Fibroblast of lung (primary cell): Measurements from ENCODE around the gene DISP2. TPM values are rescaled to one million over a fixed set of nuclear protein-coding genes. Genes with fewer than 3 reads are reported as not detected.

Source experiments
- DNase-seq, 2 donors: peaks; one replicate each; pipeline versions ENCODE4 v3.0.0 to v3.0.0-alpha.2; 2010; ENCODE audit warnings: low read depth in 2 of 2
- H2AFZ ChIP-seq: 2 replicates; pipeline ENCODE4 v1.5.1; 2012; ENCODE audit warnings: low read length, control low read depth, inconsistent platforms
- H3K27ac ChIP-seq: 2 replicates; pipeline ENCODE4 v1.5.1; 2011; ENCODE audit warnings: low read length, control low read depth; ENCODE audit not compliant: insufficient read depth
- H3K27me3 ChIP-seq: 2 replicates; pipeline ENCODE4 v1.5.1; 2011; ENCODE audit warnings: mild to moderate bottlenecking, low read length; ENCODE audit not compliant: control insufficient read depth, insufficient read depth
- H3K36me3 ChIP-seq: 2 replicates; pipeline ENCODE4 v1.5.1; 2011; ENCODE audit warnings: low read length; ENCODE audit not compliant: control insufficient read depth, insufficient read depth
- H3K4me1 ChIP-seq: 2 replicates; pipeline ENCODE4 v1.5.1; 2011; ENCODE audit warnings: low read length; ENCODE audit not compliant: control insufficient read depth, insufficient read depth; ENCODE audit errors: extremely low read depth
- H3K4me2 ChIP-seq: 2 replicates; pipeline ENCODE4 v1.5.1; 2011; ENCODE audit warnings: low read length, control low read depth; ENCODE audit not compliant: insufficient read depth; ENCODE audit errors: extremely low read depth
- H3K4me3 ChIP-seq, 4 experiments: fragments of 200-600 bp in 1 of 4; sonication (generic) in 1 of 4; replicated peaks in 1 of 4; 2 replicates each; pipeline ENCODE4 v1.5.1; 2011 to 2016; ENCODE audit warnings: low read length in 4 of 4, low read depth in 3 of 4, mild to moderate bottlenecking in 3 of 4, control low read depth in 2 of 4, inconsistent platforms in 1 of 4, mixed read lengths in 1 of 4; ENCODE audit not compliant: insufficient read depth in 1 of 4; ENCODE audit errors: control extremely low read depth in 1 of 4
- H3K79me2 ChIP-seq: 2 replicates; pipeline ENCODE4 v1.5.1; 2012; ENCODE audit warnings: mild to moderate bottlenecking, low read length, inconsistent platforms; ENCODE audit not compliant: control insufficient read depth, insufficient read depth
- H3K9ac ChIP-seq: 2 replicates; pipeline ENCODE4 v1.5.1; 2011; ENCODE audit warnings: mild to moderate bottlenecking, low read length, control low read depth; ENCODE audit not compliant: insufficient read depth
- H3K9me3 ChIP-seq: 2 replicates; pipeline ENCODE4 v1.5.1; 2012; ENCODE audit warnings: low read depth, low read length; ENCODE audit not compliant: control insufficient read depth, insufficient read depth
- H4K20me1 ChIP-seq: 2 replicates; pipeline ENCODE4 v1.5.1; 2011; ENCODE audit warnings: low read length; ENCODE audit not compliant: control insufficient read depth, insufficient read depth; ENCODE audit errors: extremely low read depth
- CTCF ChIP-seq, 2 donors: IDR thresholded peaks in 1 of 2; conservative IDR thresholded peaks in 1 of 2; 1 replicate in 1 of 2; 2 replicates in 1 of 2; pipeline ENCODE4 v1.5.1; 2011 to 2012; ENCODE audit warnings: low read length in 2 of 2, control low read depth in 1 of 2, inconsistent platforms in 1 of 2, low read depth in 1 of 2, mild to moderate bottlenecking in 1 of 2
- EZH2 ChIP-seq: IDR thresholded peaks from 2 replicates; pipeline ENCODE4 v1.5.1; 2012; ENCODE audit warnings: low read length, control low read depth, mild to moderate bottlenecking; ENCODE audit errors: missing control alignments
- polyA plus RNA-seq, 2 donors: library from polyadenylated mRNA; depleted of rRNA in 1 of 2; stranded (reverse) in 1 of 2; unstranded in 1 of 2; fragments of >200 nt; gene quantifications; 2 replicates each; pipeline ENCODE4 v1.2.1, GENCODE V29; 2011 to 2012; ENCODE audit warnings: missing spikeins in 1 of 2
- total RNA-seq: library from RNA; depleted of rRNA; stranded (reverse); fragments of >200 nt; gene quantifications from 2 replicates; pipeline ENCODE4 v1.2.1, GENCODE V29; 2014

DISP2 gene
- total and polyA plus RNA-seq, 2 donors (not counting 1 experiment from before 2014, with no cell fraction given) = under 0.01 to 0.11 TPM

- peaks cover 19% of the 10 kb centered on the region for H3K27me3 ChIP-seq
- H3K9me3 ChIP-seq = no peaks in the 10 kb centered on the region
- no peaks in the 10 kb centered on the region for H4K20me1 ChIP-seq
- no peaks in the 10 kb centered on the region for H3K79me2 ChIP-seq
- TF ChIP-seq EZH2 (no peak), CTCF (conservative IDR thresholded peaks at IDR 0.05 in 1 of 2, IDR thresholded peaks at IDR 0.05 in 1 of 2; ENCODE audit: low read depth in 1 of 2, low read length in 2 of 2) (no peak)
- no peak overlapping the region for H2AFZ ChIP-seq
- no peaks in the 10 kb centered on the region for H3K36me3 ChIP-seq
- H3K9ac ChIP-seq = no peak overlapping the region
- no peak for DNase-seq
- no peak overlapping the region for H3K4me2 ChIP-seq
- H3K4me3 ChIP-seq = no peak overlapping the region
- no peak overlapping the region for H3K27ac ChIP-seq
- H3K4me1 ChIP-seq = no peaks in the 10 kb centered on the region
These were observed 5.6 kb upstream of the DISP2 start for GRCh38 chr15:40352281-40352901.

GRCh38 chr15:40353697-40354096, 4.3 kb upstream of the DISP2 start:
- Histone ChIP-seq H3K4me3 (no peak overlapping the region), H3K36me3 (no peaks in the 10 kb centered on the region), H2AFZ (no peak overlapping the region), H4K20me1 (no peaks in the 10 kb centered on the region), H3K27ac (no peak overlapping the region), H3K9me3 (no peaks in the 10 kb centered on the region), H3K9ac (no peak overlapping the region), H3K79me2 (no peaks in the 10 kb centered on the region), H3K4me2 (no peak overlapping the region), H3K4me1 (peaks cover 3% of the 10 kb centered on the region), H3K27me3 (peaks cover 20% of the 10 kb centered on the region)
- DNase-seq = no peak
- no peak for TF ChIP-seq EZH2
- TF ChIP-seq CTCF (conservative IDR thresholded peaks at IDR 0.05 in 1 of 2, IDR thresholded peaks at IDR 0.05 in 1 of 2; ENCODE audit: low read depth in 1 of 2, low read length in 2 of 2) = no peak

- no peaks in the 10 kb centered on the region for H3K9me3 ChIP-seq
- peaks cover 3% of the 10 kb centered on the region for H3K4me1 ChIP-seq
- no peak overlapping the region for H2AFZ ChIP-seq
- no peaks in the 10 kb centered on the region for H3K79me2 ChIP-seq
- H3K27me3 ChIP-seq = peaks cover 24% of the 10 kb centered on the region
- no peak overlapping the region for H3K4me3 ChIP-seq
- TF ChIP-seq CTCF (conservative IDR thresholded peaks at IDR 0.05 in 1 of 2, IDR thresholded peaks at IDR 0.05 in 1 of 2; ENCODE audit: low read depth in 1 of 2, low read length in 2 of 2) = peak; percentile 58 to 66
- TF ChIP-seq EZH2 = no peak
- H3K4me2 ChIP-seq = no peak overlapping the region
- H3K36me3 ChIP-seq = no peaks in the 10 kb centered on the region
- DNase-seq = peak; percentile 43 to 44
- H3K27ac ChIP-seq = no peak overlapping the region
- H3K9ac ChIP-seq = no peak overlapping the region
- H4K20me1 ChIP-seq = no peaks in the 10 kb centered on the region
These were observed 3.4 kb upstream of the DISP2 start for GRCh38 chr15:40354408-40355171.
